Choroid plexus epithelial cell (primary cell): ENCODE data around the gene RIPPLY1.
"Not testable (repeated sequence)": the region's sequence is repeated elsewhere in the genome, so short reads cannot be mapped to it uniquely, and the experiment has no call there.

Source experiments
- DNase-seq: peaks from one replicate; pipeline ENCODE4 v3.0.0-alpha.2; 2010; ENCODE audit warnings: low read depth
- H3K4me3 ChIP-seq: 2 replicates; pipeline ENCODE4 v1.5.1; 2011; ENCODE audit warnings: low read depth, mild to moderate bottlenecking, control low read depth, low read length, moderate library complexity
- TF ChIP-seq, protein P1 (sequence below): conservative IDR thresholded peaks from 2 replicates; pipeline ENCODE4 v1.5.1; 2011; ENCODE audit warnings: low read depth, mild to moderate bottlenecking, control low read depth, inconsistent platforms, low read length, moderate library complexity

Gene RIPPLY1

DNA sequence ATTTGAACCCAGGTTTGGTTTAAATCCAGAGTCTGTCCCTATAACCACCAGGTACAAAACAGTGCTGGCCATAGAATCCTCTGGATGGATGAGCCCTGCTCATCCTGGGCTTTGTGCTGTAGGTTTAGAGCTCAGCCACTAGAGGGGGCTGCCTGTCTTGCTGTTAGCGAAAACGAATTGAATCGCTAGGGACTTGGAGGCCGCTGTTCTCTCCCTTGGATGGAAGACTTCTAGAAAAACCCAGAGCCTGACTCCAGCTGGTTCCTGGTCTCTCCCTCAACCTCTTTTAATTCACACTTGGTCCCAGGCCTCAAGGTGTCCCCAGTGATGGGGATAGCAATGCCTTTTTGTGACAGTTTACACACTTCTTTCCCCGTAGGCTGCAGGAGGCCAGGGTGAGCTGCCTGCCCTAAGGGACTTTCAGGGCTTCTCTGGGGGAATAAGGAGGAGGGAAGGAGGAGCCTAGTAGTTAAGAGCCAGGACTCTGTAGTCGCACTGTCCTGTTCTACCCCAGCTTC, 8.7 kb downstream of the RIPPLY1 start:
- peak; percentile 85 for DNase-seq
- TF ChIP-seq, protein P1, sequence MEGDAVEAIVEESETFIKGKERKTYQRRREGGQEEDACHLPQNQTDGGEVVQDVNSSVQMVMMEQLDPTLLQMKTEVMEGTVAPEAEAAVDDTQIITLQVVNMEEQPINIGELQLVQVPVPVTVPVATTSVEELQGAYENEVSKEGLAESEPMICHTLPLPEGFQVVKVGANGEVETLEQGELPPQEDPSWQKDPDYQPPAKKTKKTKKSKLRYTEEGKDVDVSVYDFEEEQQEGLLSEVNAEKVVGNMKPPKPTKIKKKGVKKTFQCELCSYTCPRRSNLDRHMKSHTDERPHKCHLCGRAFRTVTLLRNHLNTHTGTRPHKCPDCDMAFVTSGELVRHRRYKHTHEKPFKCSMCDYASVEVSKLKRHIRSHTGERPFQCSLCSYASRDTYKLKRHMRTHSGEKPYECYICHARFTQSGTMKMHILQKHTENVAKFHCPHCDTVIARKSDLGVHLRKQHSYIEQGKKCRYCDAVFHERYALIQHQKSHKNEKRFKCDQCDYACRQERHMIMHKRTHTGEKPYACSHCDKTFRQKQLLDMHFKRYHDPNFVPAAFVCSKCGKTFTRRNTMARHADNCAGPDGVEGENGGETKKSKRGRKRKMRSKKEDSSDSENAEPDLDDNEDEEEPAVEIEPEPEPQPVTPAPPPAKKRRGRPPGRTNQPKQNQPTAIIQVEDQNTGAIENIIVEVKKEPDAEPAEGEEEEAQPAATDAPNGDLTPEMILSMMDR, result peak; percentile 82
- no peak overlapping the region for H3K4me3 ChIP-seq

DNA sequence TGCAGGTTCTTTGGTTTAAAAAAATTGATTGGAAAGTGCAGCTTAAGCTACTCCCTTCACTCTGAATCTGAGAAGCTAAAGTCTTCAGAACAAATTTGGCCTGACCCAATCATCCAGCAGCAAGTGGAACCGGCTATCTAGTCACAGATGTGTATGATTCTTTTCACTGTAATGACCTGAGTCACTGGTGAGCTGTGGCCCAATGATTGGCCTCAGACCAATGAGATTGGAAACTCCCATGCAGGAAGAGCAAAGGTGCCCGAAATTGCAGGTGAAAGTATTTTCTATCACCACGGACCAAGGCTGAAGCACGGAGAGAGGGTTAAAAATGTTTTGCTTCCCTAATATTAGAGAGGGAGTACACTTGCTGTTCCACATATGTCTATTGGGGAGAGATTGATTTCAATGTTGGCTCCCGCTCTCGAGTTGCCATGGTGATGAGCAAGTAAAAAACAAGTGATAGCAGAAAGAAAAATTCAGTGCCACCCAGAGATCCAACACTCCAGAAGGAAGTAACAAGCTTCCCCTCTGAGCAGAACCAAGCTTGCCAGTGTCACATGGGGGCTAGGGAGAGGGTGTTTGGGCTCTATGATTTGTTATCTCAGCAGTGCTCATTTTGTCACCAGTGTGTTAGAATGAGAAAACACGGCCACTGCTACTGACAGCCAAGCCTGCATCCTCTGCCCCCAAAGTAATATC, 11.2 kb downstream of the RIPPLY1 start:
- TF ChIP-seq, protein P1, result no peak
- no peak for DNase-seq

DNA sequence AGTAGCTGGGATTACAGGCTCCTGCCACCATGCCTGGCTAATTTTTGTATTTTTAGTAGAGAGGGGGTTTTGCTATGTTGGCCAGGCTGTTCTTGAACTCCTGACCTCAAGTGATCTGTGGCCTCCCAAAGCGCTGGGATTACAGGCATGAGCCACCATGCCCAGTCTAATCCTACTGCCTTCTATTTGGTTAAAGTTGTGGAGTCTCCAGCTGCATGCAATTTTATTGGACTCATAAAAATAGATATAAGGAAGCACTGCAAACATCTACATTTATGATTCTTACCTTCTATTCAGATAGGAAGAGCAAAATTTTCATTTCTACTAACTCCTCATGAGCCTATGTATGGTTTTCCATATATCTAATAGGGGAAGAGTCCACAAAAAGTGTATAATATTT, 13.7 kb downstream of the RIPPLY1 start:
- TF ChIP-seq, protein P1, result no peak
- no peak for DNase-seq
- no peak overlapping the region for H3K4me3 ChIP-seq

More for the DNA sequence above, 11.2 kb downstream of the RIPPLY1 start:
- H3K4me3 ChIP-seq, result no peak overlapping the region

DNA sequence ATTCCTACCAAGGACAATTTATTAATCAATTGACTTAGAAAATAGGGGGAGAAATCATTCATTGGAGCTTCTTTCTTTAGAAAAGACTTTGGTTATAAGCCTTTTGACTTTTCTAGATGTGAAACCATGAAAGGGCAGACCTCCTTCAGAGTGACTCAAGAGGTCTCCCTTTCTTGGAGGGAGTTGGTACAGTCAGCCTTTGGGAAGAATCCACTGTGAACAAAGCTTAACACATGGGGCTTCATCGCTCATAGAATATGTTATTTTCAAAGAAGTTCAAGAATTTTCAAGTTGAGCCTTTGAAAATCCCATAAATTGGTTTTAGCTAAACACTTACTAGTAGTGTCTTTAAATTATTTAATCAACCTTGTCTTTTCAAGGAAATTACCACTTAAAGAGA, 28.0 kb downstream of the RIPPLY1 start:
- H3K4me3 ChIP-seq, result no peak overlapping the region
- TF ChIP-seq, protein P1, result no peak
- peak; percentile 29 for DNase-seq

DNA sequence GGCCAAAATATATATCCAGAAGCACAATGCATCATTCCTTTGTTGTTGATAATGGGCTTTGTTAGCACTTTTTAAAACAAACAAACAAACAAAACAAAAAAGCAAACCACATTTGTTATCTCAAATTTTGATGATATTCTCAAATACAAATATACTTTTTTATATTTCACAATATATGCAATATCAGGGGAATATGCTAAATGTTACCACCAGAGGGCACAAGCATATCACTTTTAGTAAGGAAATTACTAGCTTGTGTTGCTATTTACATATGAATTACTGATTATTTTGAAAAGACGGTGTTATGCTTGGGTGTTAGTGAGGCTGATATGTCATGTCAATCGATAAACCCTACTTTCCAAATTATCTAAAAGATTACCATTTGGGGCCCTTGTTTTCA, 29.1 kb downstream of the RIPPLY1 start:
- DNase-seq, result peak; percentile 52
- TF ChIP-seq, protein P1, result peak; percentile 58
- H3K4me3 ChIP-seq, result no peak overlapping the region

DNA sequence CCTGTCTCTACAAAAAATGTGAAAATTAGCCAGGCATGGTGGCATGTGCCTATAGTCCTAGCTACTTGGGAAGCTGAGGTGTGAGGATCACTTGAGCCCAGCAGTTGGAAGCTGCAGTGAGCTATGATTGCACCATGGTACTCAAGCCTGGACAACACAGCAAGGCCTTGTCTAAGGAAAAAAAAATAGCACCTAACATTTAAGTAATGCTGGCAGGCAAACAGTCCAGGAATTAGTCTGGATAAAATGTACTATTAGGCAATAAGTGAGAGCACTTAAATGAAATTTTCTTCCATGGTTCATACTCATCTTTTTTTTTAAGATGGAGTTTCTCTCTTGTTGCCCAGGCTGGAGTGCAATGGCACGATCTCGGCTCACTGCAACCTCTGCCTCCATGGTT, 30.3 kb downstream of the RIPPLY1 start:
- H3K4me3 ChIP-seq, DNase-seq: not testable (repeated sequence)

DNA sequence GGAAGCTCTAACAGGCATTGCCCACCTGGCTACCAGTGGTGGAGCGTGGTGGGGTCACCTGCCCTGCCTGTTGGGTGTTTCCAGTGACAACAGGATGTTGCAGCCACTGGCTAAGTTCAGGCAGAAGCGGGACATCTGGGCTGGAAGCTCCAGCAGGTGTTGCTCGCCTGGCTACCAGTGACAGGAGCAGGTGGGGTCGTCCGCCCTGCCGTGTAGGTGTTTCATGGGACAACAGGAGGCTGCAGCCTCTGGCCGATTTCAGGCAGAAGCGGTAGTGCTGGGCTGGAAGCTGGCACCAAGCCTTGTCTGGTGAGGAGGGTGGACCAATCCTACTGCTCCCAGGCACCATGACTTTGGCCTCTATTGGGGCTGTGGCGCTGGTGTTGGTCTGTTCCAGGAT, 39.4 kb downstream of the RIPPLY1 start:
- TF ChIP-seq, protein P1, result no peak
- DNase-seq, result no peak
- H3K4me3 ChIP-seq, result no peak overlapping the region
